Stimulated activated CD4-positive, alpha-beta T cell treated with anti-CD3 and anti-CD28 coated beads, Interleukin-12 subunit alpha, Interleukin-12 subunit beta, amount 100 ng/mL, for 48 hours (primary cell): ENCODE results near the gene SH3RF1.
"Not testable (repeated sequence)": the region's sequence is repeated elsewhere in the genome, so short reads cannot be mapped to it uniquely, and the experiment has no call there.

Experiments
- DNase-seq, 3 donors: peaks; one replicate each; pipeline ENCODE4 v3.0.0-alpha.2; 2020; ENCODE audit warnings: low read depth in 2 of 3, low spot score in 1 of 3

SH3RF1 gene

GRCh38 chr4:169277838-169278237 lies 7.1 kb upstream of the SH3RF1 start:
- not testable (repeated sequence) for DNase-seq

- DNase-seq, result no peak
Measured at GRCh38 chr4:169275180-169275579, 4.4 kb upstream of the SH3RF1 start.

DNA sequence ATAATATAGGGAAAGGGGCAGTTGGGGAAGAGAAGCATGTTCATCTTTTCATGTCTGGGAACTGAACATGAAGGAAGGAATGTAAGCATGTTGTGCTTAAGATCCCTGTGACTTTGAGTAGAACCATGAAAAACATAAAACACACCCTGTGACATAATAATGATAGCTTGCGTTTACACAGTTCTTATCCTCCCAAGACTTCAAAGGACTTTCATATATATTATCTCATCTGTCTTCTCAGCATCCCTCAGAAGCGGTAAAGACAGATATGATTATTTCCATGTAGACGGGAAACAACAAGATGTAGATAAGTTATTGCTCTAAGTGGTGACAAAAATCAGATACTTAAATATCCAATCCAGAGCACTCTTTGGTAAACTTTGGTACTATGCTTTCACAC lies 3.3 kb upstream of the SH3RF1 start:
- no peak for DNase-seq

DNA sequence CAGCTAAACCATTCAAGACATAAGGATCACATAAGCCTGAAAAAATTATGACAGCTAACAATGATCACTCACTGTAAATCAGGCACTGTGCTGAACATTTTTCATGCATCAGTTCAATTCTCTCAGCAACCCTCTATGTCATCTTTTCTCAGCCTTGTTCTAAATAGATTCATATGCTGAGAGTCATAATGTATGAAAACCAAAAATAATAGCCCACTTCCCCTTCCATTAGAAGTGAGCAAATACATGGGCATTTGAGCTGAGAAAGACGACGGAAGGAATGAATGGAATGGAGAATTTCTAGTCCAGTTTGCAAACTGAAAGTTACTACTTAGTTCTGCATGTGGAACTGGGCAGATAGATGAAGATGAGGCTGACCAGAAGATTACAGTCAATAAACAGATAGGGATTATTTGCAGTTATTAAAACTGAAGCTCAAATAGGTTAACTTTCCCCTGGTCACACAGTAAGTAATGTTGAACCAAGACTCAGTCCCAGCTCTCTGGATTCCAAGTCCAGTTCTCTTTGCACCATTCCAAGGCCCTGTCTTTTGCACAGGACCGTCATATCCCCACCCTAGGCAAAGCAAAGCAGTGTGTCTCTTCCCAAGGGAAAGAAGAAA lies 1.6 kb upstream of the SH3RF1 start:
- no peak for DNase-seq

DNA sequence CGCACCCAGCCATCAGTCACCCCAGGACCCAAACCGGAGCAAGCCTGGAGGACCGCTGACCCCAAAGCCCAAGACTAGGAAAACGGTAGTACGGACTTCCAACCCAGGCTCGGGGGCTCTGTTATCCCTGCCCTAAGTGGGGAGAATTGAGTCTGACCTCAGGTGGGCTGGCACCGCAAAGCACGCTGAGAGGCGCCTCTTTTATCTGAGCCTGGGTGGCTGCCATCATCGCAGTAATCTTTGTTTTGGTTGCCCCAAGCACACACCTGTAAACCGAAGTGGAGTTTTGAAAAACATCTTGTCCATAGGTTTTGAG lies 894 bp upstream of the SH3RF1 start:
- DNase-seq, result no peak

- DNase-seq, result no peak
Measured at GRCh38 chr4:169269916-169270809, 593 bp downstream of the SH3RF1 start.

GRCh38 chr4:169268951-169269760 lies 1.6 kb downstream of the SH3RF1 start:
- DNase-seq, result no peak

GRCh38 chr4:169267070-169267469 lies 3.7 kb downstream of the SH3RF1 start:
- DNase-seq, result no peak

- no peak for DNase-seq
Measured at GRCh38 chr4:169266661-169267060, 4.1 kb downstream of the SH3RF1 start.

DNA sequence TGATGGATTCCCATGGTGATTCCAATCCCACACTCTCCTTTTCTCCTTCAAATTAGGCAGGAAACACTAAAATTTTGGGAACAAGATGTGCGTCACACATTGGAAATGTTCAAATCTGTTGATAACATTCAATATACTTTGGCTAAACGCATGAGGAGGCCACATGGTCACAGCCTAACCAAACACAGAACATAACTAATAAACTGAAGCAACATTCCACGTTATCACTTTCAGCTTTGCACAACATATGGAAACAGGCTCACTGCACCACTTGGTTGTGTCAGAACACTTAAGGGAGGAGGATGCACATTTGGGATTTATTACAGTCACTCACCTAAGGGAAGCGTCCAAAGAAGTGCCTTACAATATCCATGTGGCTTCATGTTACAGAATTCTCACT lies 4.7 kb downstream of the SH3RF1 start:
- DNase-seq, result no peak

- DNase-seq, result no peak
Measured at GRCh38 chr4:169263791-169264392, 6.9 kb downstream of the SH3RF1 start.

DNA sequence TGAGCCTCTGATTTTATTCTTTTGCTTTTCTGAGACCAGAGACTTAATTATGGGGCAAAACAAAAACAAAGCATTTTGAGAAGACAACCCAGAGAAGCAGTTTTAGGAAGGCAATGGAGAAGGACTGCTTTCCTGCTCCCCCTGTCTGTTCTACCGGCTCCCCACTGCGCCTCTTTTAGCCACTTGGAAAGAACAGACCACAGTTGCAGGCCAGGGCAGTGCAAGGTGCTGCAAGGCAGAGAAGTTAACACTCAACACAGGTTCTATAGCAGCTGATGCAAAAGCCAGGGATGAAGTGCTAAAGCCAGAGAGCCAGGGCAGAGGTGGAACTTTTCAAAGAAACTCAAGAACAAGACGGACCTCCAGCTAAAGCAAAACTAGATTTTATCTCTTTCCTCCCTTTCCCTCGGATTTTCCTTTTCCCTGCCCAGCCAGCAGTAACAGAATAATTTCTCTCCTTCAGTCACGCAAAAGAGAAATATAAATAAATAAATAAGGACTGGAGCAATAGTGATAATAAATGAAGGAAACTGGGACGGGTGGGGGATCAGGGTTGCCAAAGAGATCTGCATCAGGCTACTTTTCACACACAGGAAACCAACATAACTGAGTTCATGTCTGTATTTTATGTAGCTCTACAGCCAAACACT lies 10.4 kb downstream of the SH3RF1 start:
- no peak for DNase-seq

DNA sequence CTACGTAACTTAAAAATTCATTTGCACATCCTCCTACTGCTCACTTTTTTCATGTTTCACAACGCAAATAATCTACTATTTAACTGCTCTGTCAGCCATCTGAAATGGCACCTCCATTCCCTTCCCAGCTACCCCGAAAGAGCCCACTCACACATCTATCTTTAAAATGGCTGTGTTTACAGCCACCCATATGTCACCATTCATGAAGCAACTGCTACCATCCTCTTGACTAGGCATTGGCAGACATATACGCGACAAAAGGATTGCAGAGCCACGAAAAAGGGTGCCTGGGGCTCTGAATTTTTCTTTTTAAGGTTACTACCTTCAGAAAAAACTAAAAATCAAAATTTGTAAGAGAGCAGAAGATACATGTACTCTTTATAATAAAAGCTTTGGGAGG lies 11.5 kb downstream of the SH3RF1 start:
- no peak for DNase-seq

DNA sequence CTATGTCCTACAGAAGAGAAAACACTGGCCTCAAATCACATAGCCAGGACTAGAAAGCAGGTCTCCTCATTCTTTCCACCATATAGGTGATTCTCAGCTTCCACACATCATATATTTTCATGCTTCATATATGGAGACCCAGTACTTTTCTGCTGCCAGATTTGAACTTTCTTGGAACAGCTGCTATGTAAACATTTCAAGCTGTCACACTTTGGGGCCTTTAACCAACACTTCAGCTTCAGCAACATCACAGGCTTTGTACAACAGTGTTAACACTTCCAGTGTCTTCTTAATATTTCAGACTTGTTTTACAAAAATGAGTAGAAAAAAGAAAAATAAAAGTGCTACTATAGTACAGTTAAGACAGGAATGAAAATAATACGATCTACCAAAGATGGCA lies 12.6 kb downstream of the SH3RF1 start:
- no peak for DNase-seq

DNA sequence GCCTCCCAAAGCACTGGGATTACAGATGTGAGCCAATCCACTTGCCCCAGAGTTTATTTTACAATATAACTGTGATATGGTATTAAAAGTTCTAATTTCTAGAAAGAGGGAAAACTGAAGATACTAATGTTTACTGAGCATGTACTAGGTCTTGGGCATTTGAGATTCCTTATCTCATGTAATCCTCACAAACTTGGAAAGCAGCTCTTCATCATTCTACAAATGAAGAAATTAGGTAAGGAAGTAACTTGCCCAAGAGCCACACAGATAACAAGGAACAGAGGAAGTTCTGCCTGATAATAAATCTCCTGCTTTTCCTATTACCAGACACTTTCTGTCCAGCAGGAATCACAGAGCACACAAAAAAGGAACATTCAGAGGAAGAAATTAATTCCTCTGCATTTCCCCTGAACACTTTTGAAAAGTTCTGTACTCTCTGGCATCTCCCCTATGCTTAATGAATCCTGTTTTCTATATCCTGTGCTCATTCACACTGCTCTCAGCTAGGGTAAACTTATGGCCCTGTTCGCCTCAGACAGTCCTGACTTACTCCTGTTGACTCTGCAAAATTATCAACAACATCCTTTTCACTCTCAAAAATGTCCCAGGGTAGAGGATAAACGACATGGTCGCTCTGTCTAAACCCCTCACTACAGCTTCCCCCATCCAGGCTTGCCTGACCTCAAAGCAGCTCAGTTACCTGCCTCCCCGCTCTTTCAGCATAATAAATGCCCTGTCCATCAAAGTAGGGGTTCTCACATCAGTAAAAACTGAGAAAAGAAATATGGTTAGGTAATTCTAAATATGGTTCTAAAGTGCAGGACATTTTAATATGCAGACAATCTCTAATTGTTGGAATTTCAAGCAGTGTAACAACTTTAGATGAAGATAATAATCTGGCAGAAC lies 13.6 kb downstream of the SH3RF1 start:
- DNase-seq, result no peak

GRCh38 chr4:169256101-169256612 lies 14.6 kb downstream of the SH3RF1 start:
- no peak for DNase-seq

DNA sequence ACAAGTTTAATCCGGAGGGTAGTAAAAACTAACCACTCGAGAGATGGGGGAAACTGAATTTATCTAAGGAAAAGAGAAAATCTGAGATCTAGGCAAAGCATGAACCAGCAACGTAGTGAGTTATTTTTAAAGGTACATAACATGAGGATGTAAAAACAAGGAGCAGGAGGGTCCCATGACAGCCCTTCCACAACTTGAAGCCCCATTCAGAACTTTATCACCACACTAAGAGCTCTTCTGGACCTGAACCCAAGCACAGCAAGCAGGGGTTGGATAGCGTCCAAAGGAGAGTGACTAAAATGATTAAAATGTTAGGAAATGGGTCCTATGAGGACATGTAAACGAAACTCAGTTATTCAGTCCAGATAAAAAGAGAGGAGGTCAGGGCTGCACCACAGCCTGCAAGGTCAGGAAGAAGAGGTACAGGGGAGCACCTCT lies 16.2 kb downstream of the SH3RF1 start:
- no peak for DNase-seq

DNA sequence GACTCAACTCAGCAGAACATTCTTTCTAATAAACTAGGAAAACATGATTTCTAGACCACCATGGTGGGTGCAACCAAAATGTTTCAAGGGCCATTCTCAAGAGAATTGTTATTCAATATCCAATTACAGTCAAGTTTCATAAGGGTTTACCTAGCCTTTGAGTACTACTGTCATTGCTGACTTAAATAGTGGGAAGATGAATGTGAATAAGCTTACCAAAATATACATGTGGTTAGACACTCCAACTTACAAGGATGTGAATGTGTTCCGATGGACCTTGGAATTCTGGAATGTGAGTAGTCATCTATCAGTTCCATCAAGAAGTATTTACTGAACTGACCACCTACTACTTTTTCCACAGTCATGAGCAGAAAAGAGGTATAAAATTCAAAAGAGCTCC lies 16.9 kb downstream of the SH3RF1 start:
- DNase-seq, result no peak

DNA sequence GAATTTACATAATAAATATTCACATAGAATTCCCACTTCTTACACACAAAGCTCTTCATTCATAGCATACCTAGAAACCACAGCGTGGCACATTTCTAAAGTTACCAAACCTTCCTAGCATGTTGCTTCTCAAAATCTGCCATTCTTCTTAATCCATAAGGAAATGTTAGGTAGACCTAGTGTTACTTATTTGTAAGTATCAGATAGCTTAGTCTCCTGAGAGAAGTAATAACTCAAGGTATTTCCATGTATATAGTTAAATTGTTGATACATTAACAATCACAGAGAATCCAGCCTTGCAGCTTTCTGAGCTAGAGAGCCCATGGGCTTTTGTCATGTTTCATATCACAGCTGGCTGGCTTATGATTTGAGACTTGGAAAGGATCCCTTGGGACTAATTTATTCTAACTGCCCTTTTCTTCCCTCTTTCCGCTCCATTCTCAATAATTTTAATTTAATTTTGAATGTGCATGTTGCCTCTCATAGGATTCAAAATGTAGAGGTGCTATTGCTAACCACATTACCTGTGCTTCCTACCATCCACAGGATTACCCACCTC lies 17.6 kb downstream of the SH3RF1 start:
- no peak for DNase-seq
